GM06990 (cell line): ENCODE results near the gene KLHDC4.

ENCODE experiments used
- DNase-seq: peaks from one replicate; pipeline ENCODE4 v3.0.0-alpha.2; 2011; ENCODE audit not compliant: insufficient read length; ENCODE audit errors: extremely low read depth
- H3K27me3 ChIP-seq: replicated peaks from 2 replicates; pipeline ENCODE4 v1.6.0; 2011; ENCODE audit warnings: low read length; ENCODE audit not compliant: control insufficient read depth, insufficient read depth
- H3K36me3 ChIP-seq: 2 replicates; pipeline ENCODE4 v1.5.1; 2011; ENCODE audit warnings: low read length; ENCODE audit not compliant: control insufficient read depth, insufficient read depth
- H3K4me3 ChIP-seq: replicated peaks from 2 replicates; pipeline ENCODE4 v1.5.1; 2011; ENCODE audit warnings: low read depth, mild to moderate bottlenecking, control low read depth, low read length
- CTCF ChIP-seq: IDR thresholded peaks from 2 replicates; pipeline ENCODE4 v1.5.1; 2011; ENCODE audit warnings: low read length, control low read depth, mild to moderate bottlenecking, inconsistent platforms; ENCODE audit not compliant: insufficient read depth, poor library complexity, severe bottlenecking

KLHDC4 gene

GRCh38 chr16:87800497-87800896 lies 34.7 kb upstream of the KLHDC4 start:
- no peak for DNase-seq
- Histone ChIP-seq H3K27me3 (no peaks in the 10 kb centered on the region), H3K36me3 (no peaks in the 10 kb centered on the region), H3K4me3 (no peak overlapping the region)
- no peak for TF ChIP-seq CTCF

DNA sequence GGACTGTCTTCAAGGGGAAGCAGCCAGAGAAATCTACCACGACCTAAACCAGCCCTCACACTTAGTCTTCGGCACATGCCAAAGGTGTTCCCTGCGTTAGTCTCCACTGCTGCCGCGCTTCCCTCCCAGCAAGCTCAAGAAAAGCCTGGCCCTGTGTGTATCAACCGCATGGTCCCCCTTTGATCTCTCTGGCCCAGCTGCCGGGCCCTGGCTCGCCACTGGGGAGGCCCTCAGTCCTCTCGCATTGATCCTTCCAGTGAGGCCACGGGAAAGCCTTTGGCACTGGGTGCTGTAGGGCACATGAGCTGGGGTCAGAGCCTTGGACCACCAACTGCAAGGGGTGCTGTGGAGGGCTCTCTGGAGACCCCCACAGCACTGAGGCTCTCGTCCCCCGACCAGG lies 29.6 kb upstream of the KLHDC4 start:
- no peak for TF ChIP-seq CTCF
- H3K36me3 ChIP-seq, result no peaks in the 10 kb centered on the region
- H3K4me3 ChIP-seq, result no peak overlapping the region
- no peaks in the 10 kb centered on the region for H3K27me3 ChIP-seq
- DNase-seq, result no peak

GRCh38 chr16:87794485-87795078 lies 28.8 kb upstream of the KLHDC4 start:
- no peak for DNase-seq
- Histone ChIP-seq H3K4me3 (no peak overlapping the region), H3K27me3 (no peaks in the 10 kb centered on the region), H3K36me3 (no peaks in the 10 kb centered on the region)
- no peak for TF ChIP-seq CTCF

GRCh38 chr16:87792205-87792565 lies 26.4 kb upstream of the KLHDC4 start:
- no peak for TF ChIP-seq CTCF
- Histone ChIP-seq H3K36me3 (no peaks in the 10 kb centered on the region), H3K27me3 (no peaks in the 10 kb centered on the region), H3K4me3 (no peak overlapping the region)
- no peak for DNase-seq

- Histone ChIP-seq H3K4me3 (no peak overlapping the region), H3K27me3 (no peaks in the 10 kb centered on the region), H3K36me3 (no peaks in the 10 kb centered on the region)
- TF ChIP-seq CTCF, result no peak
- DNase-seq, result no peak
Observed at GRCh38 chr16:87791295-87792204, 25.8 kb upstream of the KLHDC4 start.
